Astrocyte (in vitro differentiated cells and primary cell): ENCODE data around the gene ITM2C. TPM values are rescaled to one million over a fixed set of nuclear protein-coding genes. Genes with fewer than 3 reads are reported as not detected.

Experiments
- DNase-seq: peaks from one replicate; pipeline ENCODE4 v3.0.0-alpha.2; 2010; ENCODE audit warnings: low read depth
- FAIRE-seq: peaks from 2 replicates; lab custom pipeline; 2011; peaks lifted over from hg19 to GRCh38; lab: Jason Lieb, UNC
- H2AFZ ChIP-seq: 2 replicates; pipeline ENCODE4 v1.6.0; 2012; ENCODE audit warnings: low read depth, low read length, inconsistent platforms
- H3K27ac ChIP-seq: 2 replicates; pipeline ENCODE4 v1.5.1; 2011; ENCODE audit warnings: low read depth, low read length, inconsistent platforms
- H3K27me3 ChIP-seq: 2 replicates; pipeline ENCODE4 v1.6.0; 2011; ENCODE audit warnings: low read length, inconsistent platforms; ENCODE audit not compliant: insufficient read depth
- H3K36me3 ChIP-seq: 2 replicates; pipeline ENCODE4 v1.5.1; 2011; ENCODE audit warnings: low read length, inconsistent platforms; ENCODE audit not compliant: insufficient read depth
- H3K4me1 ChIP-seq: 2 replicates; pipeline ENCODE4 v1.5.1; 2011; ENCODE audit warnings: low read length, inconsistent platforms; ENCODE audit not compliant: insufficient read depth
- H3K4me2 ChIP-seq: 2 replicates; pipeline ENCODE4 v1.6.0; 2012; ENCODE audit warnings: low read length, inconsistent platforms
- H3K4me3 ChIP-seq: 2 replicates; pipeline ENCODE4 v1.5.1; 2011; ENCODE audit warnings: low read depth, mild to moderate bottlenecking, low read length, inconsistent platforms; ENCODE audit not compliant: insufficient read depth
- H3K79me2 ChIP-seq: 2 replicates; pipeline ENCODE4 v1.6.0; 2012; ENCODE audit warnings: mild to moderate bottlenecking, low read length, inconsistent platforms; ENCODE audit not compliant: insufficient read depth
- H3K9ac ChIP-seq: 2 replicates; pipeline ENCODE4 v1.6.0; 2012; ENCODE audit warnings: mild to moderate bottlenecking, low read length, inconsistent platforms
- H3K9me3 ChIP-seq: 2 replicates; pipeline ENCODE4 v1.5.1; 2012; ENCODE audit warnings: low read depth, mild to moderate bottlenecking, low read length, inconsistent platforms; ENCODE audit not compliant: insufficient read depth
- H4K20me1 ChIP-seq: 2 replicates; pipeline ENCODE4 v1.6.0; 2012; ENCODE audit warnings: low read length, inconsistent platforms; ENCODE audit not compliant: insufficient read depth
- H3K27ac Mint-ChIP-seq: one replicate; pipeline ENCODE4 v1.8.0; 2021; ENCODE audit warnings: mild to moderate bottlenecking, mixed read lengths; ENCODE audit not compliant: unreplicated experiment
- H3K27me3 Mint-ChIP-seq: one replicate; pipeline ENCODE4 v1.8.0; 2021; ENCODE audit warnings: low read depth, mixed read lengths; ENCODE audit not compliant: unreplicated experiment
- H3K36me3 Mint-ChIP-seq: one replicate; pipeline ENCODE4 v1.8.0; 2021; ENCODE audit warnings: low read depth, mixed read lengths; ENCODE audit not compliant: unreplicated experiment
- H3K4me1 Mint-ChIP-seq: one replicate; pipeline ENCODE4 v1.8.0; 2021; ENCODE audit warnings: low read depth, mixed read lengths; ENCODE audit not compliant: unreplicated experiment
- H3K4me3 Mint-ChIP-seq: one replicate; pipeline ENCODE4 v1.8.0; 2021; ENCODE audit warnings: mild to moderate bottlenecking, moderate library complexity, mixed read lengths; ENCODE audit not compliant: unreplicated experiment
- H3K9me3 Mint-ChIP-seq: one replicate; pipeline ENCODE4 v1.8.0; 2021; ENCODE audit warnings: mild to moderate bottlenecking, mixed read lengths; ENCODE audit not compliant: unreplicated experiment
- EZH2 ChIP-seq: IDR thresholded peaks from 2 replicates; pipeline ENCODE4 v1.6.1; 2012; ENCODE audit warnings: mild to moderate bottlenecking, low read length, inconsistent platforms; ENCODE audit not compliant: insufficient read depth
- total RNA-seq: library from RNA; stranded (reverse); gene quantifications from 2 replicates; pipeline ENCODE4 v1.2.1, GENCODE V29; 2021
- TF ChIP-seq, protein P1 (sequence below): IDR thresholded peaks from 2 replicates; pipeline ENCODE4 v1.5.1; 2011; ENCODE audit warnings: low read depth, mild to moderate bottlenecking, inconsistent platforms, low read length, moderate library complexity; ENCODE audit not compliant: insufficient read depth

Gene ITM2C
- total RNA-seq, 1 donor from 2014 or later, result 458 TPM

- H3K4me3 ChIP-seq, result no peak overlapping the region
- no peak for FAIRE-seq
- no peaks in the 10 kb centered on the region for H3K9me3 ChIP-seq
- peaks cover 2% of the 10 kb centered on the region for H3K27me3 ChIP-seq
- no peaks in the 10 kb centered on the region for H4K20me1 ChIP-seq
- no peak overlapping the region for H3K4me3 Mint-ChIP-seq
- H2AFZ ChIP-seq, result no peak overlapping the region
- no peaks in the 10 kb centered on the region for H3K9me3 Mint-ChIP-seq
- peaks cover 3% of the 10 kb centered on the region for H3K4me1 Mint-ChIP-seq
- TF ChIP-seq, protein P1, sequence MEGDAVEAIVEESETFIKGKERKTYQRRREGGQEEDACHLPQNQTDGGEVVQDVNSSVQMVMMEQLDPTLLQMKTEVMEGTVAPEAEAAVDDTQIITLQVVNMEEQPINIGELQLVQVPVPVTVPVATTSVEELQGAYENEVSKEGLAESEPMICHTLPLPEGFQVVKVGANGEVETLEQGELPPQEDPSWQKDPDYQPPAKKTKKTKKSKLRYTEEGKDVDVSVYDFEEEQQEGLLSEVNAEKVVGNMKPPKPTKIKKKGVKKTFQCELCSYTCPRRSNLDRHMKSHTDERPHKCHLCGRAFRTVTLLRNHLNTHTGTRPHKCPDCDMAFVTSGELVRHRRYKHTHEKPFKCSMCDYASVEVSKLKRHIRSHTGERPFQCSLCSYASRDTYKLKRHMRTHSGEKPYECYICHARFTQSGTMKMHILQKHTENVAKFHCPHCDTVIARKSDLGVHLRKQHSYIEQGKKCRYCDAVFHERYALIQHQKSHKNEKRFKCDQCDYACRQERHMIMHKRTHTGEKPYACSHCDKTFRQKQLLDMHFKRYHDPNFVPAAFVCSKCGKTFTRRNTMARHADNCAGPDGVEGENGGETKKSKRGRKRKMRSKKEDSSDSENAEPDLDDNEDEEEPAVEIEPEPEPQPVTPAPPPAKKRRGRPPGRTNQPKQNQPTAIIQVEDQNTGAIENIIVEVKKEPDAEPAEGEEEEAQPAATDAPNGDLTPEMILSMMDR, result no peak
- no peak for TF ChIP-seq EZH2
- H3K79me2 ChIP-seq, result no peaks in the 10 kb centered on the region
- no peak overlapping the region for H3K27ac Mint-ChIP-seq
- H3K27me3 Mint-ChIP-seq, result peaks cover 27% of the 10 kb centered on the region
- no peaks in the 10 kb centered on the region for H3K4me1 ChIP-seq
- no peaks in the 10 kb centered on the region for H3K36me3 ChIP-seq
- no peak overlapping the region for H3K4me2 ChIP-seq
- H3K9ac ChIP-seq, result no peak overlapping the region
- no peak overlapping the region for H3K27ac ChIP-seq
- no peaks in the 10 kb centered on the region for H3K36me3 Mint-ChIP-seq
- DNase-seq, result no peak
These were observed 58.4 kb downstream of the ITM2C start for GRCh38 chr2:230922951-230923717.

DNA sequence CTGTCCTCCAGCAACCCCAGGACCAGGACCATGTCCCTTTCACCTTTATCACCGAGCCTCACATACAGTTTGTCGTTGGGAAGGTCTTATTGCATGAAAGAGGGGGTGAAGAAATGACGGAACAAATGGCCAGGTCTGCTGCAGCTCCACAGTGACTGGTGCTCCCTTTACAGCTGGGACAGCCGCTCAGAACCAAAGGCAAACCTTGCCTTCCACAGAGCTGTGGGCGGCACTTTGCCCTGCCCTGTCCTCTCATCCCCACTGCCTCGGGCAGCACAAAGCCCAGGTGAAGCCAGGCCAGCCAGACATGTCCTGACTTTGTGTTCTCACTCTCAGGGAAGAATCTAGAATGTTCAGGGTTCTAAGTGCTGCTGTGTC is 59.3 kb downstream of the ITM2C start:
- Histone ChIP-seq H3K9me3 (no peaks in the 10 kb centered on the region), H3K79me2 (no peaks in the 10 kb centered on the region), H3K4me1 (no peaks in the 10 kb centered on the region), H3K9ac (no peak overlapping the region), H4K20me1 (no peaks in the 10 kb centered on the region), H2AFZ (no peak overlapping the region), H3K36me3 (no peaks in the 10 kb centered on the region), H3K4me2 (no peak overlapping the region), H3K27ac (no peak overlapping the region), H3K4me3 (no peak overlapping the region), H3K27me3 (peaks cover 4% of the 10 kb centered on the region)
- no peaks in the 10 kb centered on the region for H3K36me3 Mint-ChIP-seq
- H3K27me3 Mint-ChIP-seq, result peaks cover 32% of the 10 kb centered on the region
- DNase-seq (no peak), FAIRE-seq (no peak)
- H3K27ac Mint-ChIP-seq, result no peak overlapping the region
- no peak for TF ChIP-seq EZH2
- TF ChIP-seq, protein P1, result no peak
- H3K4me3 Mint-ChIP-seq, result no peak overlapping the region
- H3K4me1 Mint-ChIP-seq, result peaks cover 3% of the 10 kb centered on the region
- no peaks in the 10 kb centered on the region for H3K9me3 Mint-ChIP-seq
